K562 (cell line): ENCODE data around the gene TXLNA. TPM values are rescaled to one million over a fixed set of nuclear protein-coding genes. Genes with fewer than 3 reads are reported as not detected.

ENCODE experiments used
- CBX8 ChIP-seq: fragments of 200-600 bp; sonication (generic); IDR thresholded peaks from 2 replicates; pipeline ENCODE4 v1.6.1; 2012; ENCODE audit warnings: borderline replicate concordance, mixed run types, low read depth, mild to moderate bottlenecking, moderate library complexity, mixed read lengths, low read length, control low read depth, inconsistent platforms; ENCODE audit not compliant: poor library complexity, severe bottlenecking; ENCODE audit errors: extremely low read depth
- ELK1 ChIP-seq: sonication (generic); formaldehyde crosslinking; IDR thresholded peaks from 2 replicates; pipeline ENCODE4 v1.8.1; 2022; ENCODE audit warnings: missing genetic modification reagents
- GTF3C2 ChIP-seq: IDR thresholded peaks from 3 replicates; pipeline ENCODE4 v1.6.1; 2011; ENCODE audit warnings: borderline replicate concordance, mild to moderate bottlenecking, moderate library complexity; ENCODE audit not compliant: insufficient read length; ENCODE audit errors: extremely low read depth
- MGA ChIP-seq: fragments of 450-650 bp; IDR thresholded peaks from 2 replicates; pipeline ENCODE4 v1.6.1; 2016; ENCODE audit warnings: mild to moderate bottlenecking, moderate library complexity
- MXD1 ChIP-seq: fragments of 250-450 bp; sonication (Bioruptor Pico); IDR thresholded peaks from 2 replicates; pipeline ENCODE4 v1.8.0; 2021; ENCODE audit warnings: borderline replicate concordance, mild to moderate bottlenecking, moderate library complexity; ENCODE audit not compliant: poor library complexity, severe bottlenecking
- TBL1XR1 ChIP-seq, 2 experiments: IDR thresholded peaks; 2 replicates each; pipeline ENCODE4 v1.6.1; 2012; ENCODE audit warnings: improper control_type of control experiment in 2 of 2, low read length in 2 of 2, mild to moderate bottlenecking in 1 of 2
- polyA plus RNA-seq, 8 experiments: library from polyadenylated mRNA; depleted of rRNA in 4 of 8; stranded (reverse) in 5 of 8; unstranded in 3 of 8; fragments of >200 nt; fragmentation: Nextera tagmentation in 2 of 8; fragmentation: Illumina TruSeq in 1 of 8; extraction: Ambion mirVana in 2 of 8; extraction: Trizol in 1 of 8; gene quantifications; 2 replicates each; pipeline versions ENCODE4 v1.2.1 to v1.2.3, GENCODE V29; 2011 to 2014; ENCODE audit warnings: inconsistent platforms in 1 of 8, missing spikeins in 1 of 8
- total RNA-seq, 7 experiments: library from RNA; depleted of rRNA in 6 of 7; stranded (reverse); fragments of >200 nt in 6 of 7; fragmentation: Illumina TruSeq in 2 of 7; extraction: Trizol in 2 of 7; gene quantifications; 2 replicates each; pipeline versions ENCODE4 v1.2.1 to v1.2.3, GENCODE V29; 2011 to 2021; ENCODE audit warnings: low replicate concordance in 1 of 7

TXLNA gene
- total and polyA plus RNA-seq, 9 of the 15 experiments (the other 6 are each of a cell fraction or from before 2014, with no cell fraction given): 9.2 to 54.5 (median 39.3) TPM

- no peak; the same call in 1 of the 2 replicates for TF ChIP-seq MGA
- TF ChIP-seq CBX8: no peak
- peak in 1 of 2 experiments; percentile 72; a peak in 1 of 4 replicates for TF ChIP-seq TBL1XR1 (IDR thresholded peaks at IDR 0.05; ENCODE audit: low read length in 2 of 2)
- no peak for TF ChIP-seq ELK1 (CRISPR knock-in tag)
- no peak for TF ChIP-seq GTF3C2
- TF ChIP-seq MXD1 (CRISPR knock-in tag): peak; percentile 12
These were observed 26.2 kb downstream of the TXLNA start, which contains the start of gene IQCC (continued) for GRCh38 chr1:32205401-32206370.
